Esophagus muscularis mucosa (tissue), 4 donors: Measurements from ENCODE around the gene ATP13A2. TPM values are rescaled to one million over a fixed set of nuclear protein-coding genes. Genes with fewer than 3 reads are reported as not detected.

Experiments used
- DNase-seq: peaks from one replicate; pipeline ENCODE4 v3.0.0-alpha.2; 2017; ENCODE audit errors: extremely low spot score
- H3K27ac ChIP-seq, 4 donors: fragments of 200-600 bp; sonication (generic); replicated peaks in 1 of 4; 1 replicate in 3 of 4; 2 replicates in 1 of 4; pipeline ENCODE4 v1.5.1; 2016 to 2019; ENCODE audit warnings: mild to moderate bottlenecking in 1 of 4
- H3K27me3 ChIP-seq, 4 donors: fragments of 200-600 bp; sonication (generic); one replicate each; pipeline versions ENCODE4 v1.5.1 to v1.6.0; 2016 to 2019
- H3K36me3 ChIP-seq, 4 donors: fragments of 200-600 bp; sonication (generic); one replicate each; pipeline ENCODE4 v1.5.1; 2016 to 2019
- H3K4me1 ChIP-seq, 4 donors: fragments of 200-600 bp; sonication (generic); one replicate each; pipeline ENCODE4 v1.5.1; 2016 to 2019
- H3K4me3 ChIP-seq, 4 donors: fragments of 200-600 bp; sonication (generic); 1 replicate in 2 of 4; 2 replicates in 2 of 4; pipeline ENCODE4 v1.5.1; 2016 to 2019; ENCODE audit warnings: mild to moderate bottlenecking in 4 of 4, moderate library complexity in 1 of 4
- H3K9me3 ChIP-seq, 4 donors: fragments of 200-600 bp; sonication (generic); 1 replicate in 3 of 4; 2 replicates in 1 of 4; pipeline ENCODE4 v1.5.1; 2016 to 2019
- CTCF ChIP-seq, 3 experiments: fragments of 200-600 bp in 2 of 3; fragments of 450-650 bp in 1 of 3; sonication (generic) in 2 of 3; IDR thresholded peaks; one replicate each; pipeline ENCODE4 v1.5.1; 2017 to 2019; ENCODE audit warnings: antibody characterized with exemption in 3 of 3, mild to moderate bottlenecking in 2 of 3, moderate library complexity in 1 of 3
- EP300 ChIP-seq: sonication (generic); formaldehyde crosslinking; IDR thresholded peaks from one replicate; pipeline ENCODE4 v1.6.1; 2017; ENCODE audit warnings: antibody characterized with exemption
- POLR2A ChIP-seq: fragments of 450-650 bp; IDR thresholded peaks from one replicate; pipeline ENCODE4 v1.6.1; 2017; ENCODE audit warnings: antibody characterized with exemption, moderate library complexity, mild to moderate bottlenecking, low read depth
- POLR2AphosphoS5 ChIP-seq, 2 donors: sonication (generic); formaldehyde crosslinking; IDR thresholded peaks; one replicate each; pipeline ENCODE4 v1.6.1; 2017; ENCODE audit warnings: antibody characterized with exemption in 2 of 2
- WGBS: methylation state at CpG from one replicate; pipeline ENCODE4 v1.1.5; 2018; 5-methylcytosine and 5-hydroxymethylcytosine counted together
- intact Hi-C: fragments of 100-400 bp; cut with DNase I; formaldehyde crosslinking; loops from one replicate; pipeline ENCODE4 v1.15.1; 2023
- total RNA-seq, 4 donors: library from RNA; depleted of rRNA; stranded (reverse); fragments of >200 nt; gene quantifications; one replicate each; pipeline versions ENCODE4 v1.1.0 to v1.2.1, GENCODE V29; 2016

The ATP13A2 gene
- total RNA-seq, 4 donors from 2014 or later = 16.1 to 30.8 (median 23.2) TPM

GRCh38 chr1:16981269-16981849 lies 30.4 kb downstream of the ATP13A2 start:
- Histone ChIP-seq H3K27me3 (peaks cover 0 to 27% (median 6%) of the 10 kb centered on the region in 4 donors), H3K9me3 (no peaks in the 10 kb centered on the region), H3K36me3 (peaks cover 4 to 10% (median 8%) of the 10 kb centered on the region in 4 donors), H3K4me3 (no peak overlapping the region), H3K27ac (peak overlapping the region in 1 of 4 donors; percentile 75), H3K4me1 (peaks cover 22 to 45% (median 41%) of the 10 kb centered on the region in 4 donors)
- 80% methylated on average over 10 of the region's 10 CpGs for WGBS
- intact Hi-C loops = no loop called here
- DNase-seq = no peak
- TF ChIP-seq CTCF (IDR thresholded peaks at IDR 0.05) = no peak

- peak within 1 kb of the TSS; percentile 65 to 77 (median 72) for H3K27ac ChIP-seq
- no peak for DNase-seq
- TF ChIP-seq EP300 = no peak
- no peak for TF ChIP-seq CTCF (IDR thresholded peaks at IDR 0.05)
- TF ChIP-seq POLR2A = no peak
- no peak for TF ChIP-seq POLR2AphosphoS5 (IDR thresholded peaks at IDR 0.05)
- H3K27me3 ChIP-seq = peaks cover 0 to 27% (median 6%) of the 10 kb centered on the region in 4 donors
- peak within 1 kb of the TSS; percentile 49 to 69 (median 54) for H3K4me3 ChIP-seq
- intact Hi-C loops = no loop called here
- peaks cover 22 to 45% (median 41%) of the 10 kb centered on the region in 4 donors for H3K4me1 ChIP-seq
- 37% methylated on average over 11 of the region's 53 CpGs for WGBS
- H3K36me3 ChIP-seq = peaks cover 0 to 4% (median 1%) of the 10 kb centered on the region in 4 donors
- H3K9me3 ChIP-seq = no peaks in the 10 kb centered on the region
Measured at GRCh38 chr1:16980473-16981268, 31.1 kb downstream of the ATP13A2 start, which contains the start of gene MFAP2. TSS of gene MFAP2 (minus strand) at chr1:16980620. CDS start at chr1:16978273, 2,347 bp downstream.

- intact Hi-C loops = no loop called here
- Histone ChIP-seq H3K9me3 (no peaks in the 10 kb centered on the region), H3K36me3 (no peaks in the 10 kb centered on the region), H3K27me3 (peaks cover 0 to 27% (median 6%) of the 10 kb centered on the region in 4 donors), H3K4me1 (peaks cover 18 to 48% (median 39%) of the 10 kb centered on the region in 4 donors), H3K27ac (peak overlapping the region; percentile 65 to 77 (median 72)), H3K4me3 (peak overlapping the region; percentile 49 to 69 (median 54))
- WGBS = 17% methylated on average over 13 of the region's 44 CpGs
- no peak for DNase-seq
- TF ChIP-seq POLR2AphosphoS5 (IDR thresholded peaks at IDR 0.05) = no peak
- TF ChIP-seq CTCF (IDR thresholded peaks at IDR 0.05) = no peak
- no peak for TF ChIP-seq POLR2A
- no peak for TF ChIP-seq EP300
Measured at GRCh38 chr1:16979475-16980327, 32.0 kb downstream of the ATP13A2 start.

GRCh38 chr1:16978567-16979474 lies 32.9 kb downstream of the ATP13A2 start:
- Histone ChIP-seq H3K36me3 (no peaks in the 10 kb centered on the region), H3K27me3 (peaks cover 0 to 27% (median 6%) of the 10 kb centered on the region in 4 donors), H3K27ac (peak overlapping the region; percentile 65 to 77 (median 72)), H3K4me1 (peaks cover 14 to 42% (median 33%) of the 10 kb centered on the region in 4 donors), H3K4me3 (peak overlapping the region; percentile 49 to 69 (median 54)), H3K9me3 (no peaks in the 10 kb centered on the region)
- 62% methylated on average over 8 of the region's 20 CpGs for WGBS
- intact Hi-C loops = no loop called here
- TF ChIP-seq CTCF (IDR thresholded peaks at IDR 0.05) = no peak
- TF ChIP-seq POLR2AphosphoS5 (IDR thresholded peaks at IDR 0.05) = peak; percentile 49 to 58
- DNase-seq = no peak
